Muscle of arm (tissue), 14 donors: Measurements from ENCODE around the gene KIAA0930. TPM values are rescaled to one million over a fixed set of nuclear protein-coding genes. Genes with fewer than 3 reads are reported as not detected.
A peak's percentile ranks its signal among the peaks of the same experiment; 100 is the strongest.
"Not testable (repeated sequence)": the region's sequence is repeated elsewhere in the genome, so short reads cannot be mapped to it uniquely, and the experiment has no call there.

Experiments
- DNase-seq: peaks from one replicate; pipeline ENCODE4 v3.0.0-alpha.2; 2013
- long read RNA-seq, 11 donors: transcript quantifications; one replicate each; lab custom pipeline, GENCODE V29; 2026
- polyA plus RNA-seq, 12 donors: library from polyadenylated mRNA; unstranded; fragments of 120-200 nt; gene quantifications; one replicate each; pipeline ENCODE4 v1.2.1, GENCODE V29; 2013; ENCODE audit not compliant: insufficient read length in 12 of 12

Gene KIAA0930
- polyA plus RNA-seq, result 10 to 100 TPM in 11 of 12 donors, not detected in 1; 10.9 to 42.3 (median 14.1) TPM
- long read RNA-seq, donor 1, full-length matches to known transcripts, result 9 of 9 reads
- long read RNA-seq, donor 1, partial matches to known transcripts, result 0 of 9 reads
- long read RNA-seq, donor 1, other reads (novel, unspliced or antisense), result 0 of 9 reads
- long read RNA-seq, donor 2, full-length matches to known transcripts, result 2 of 2 reads
- long read RNA-seq, donor 2, partial matches to known transcripts, result 0 of 2 reads
- long read RNA-seq, donor 2, other reads (novel, unspliced or antisense), result 0 of 2 reads
- long read RNA-seq, donor 3, result 0 reads
- long read RNA-seq, donor 4, result 0 reads
- long read RNA-seq, donor 5, full-length matches to known transcripts, result 6 of 6 reads
- long read RNA-seq, donor 5, partial matches to known transcripts, result 0 of 6 reads
- long read RNA-seq, donor 5, other reads (novel, unspliced or antisense), result 0 of 6 reads
- long read RNA-seq, donor 6, full-length matches to known transcripts, result 1 of 1 reads
- long read RNA-seq, donor 6, partial matches to known transcripts, result 0 of 1 reads
- long read RNA-seq, donor 6, other reads (novel, unspliced or antisense), result 0 of 1 reads
- long read RNA-seq, donor 7, full-length matches to known transcripts, result 4 of 4 reads
- long read RNA-seq, donor 7, partial matches to known transcripts, result 0 of 4 reads
- long read RNA-seq, donor 7, other reads (novel, unspliced or antisense), result 0 of 4 reads
- long read RNA-seq, donor 8, full-length matches to known transcripts, result 5 of 5 reads
- long read RNA-seq, donor 8, partial matches to known transcripts, result 0 of 5 reads
- long read RNA-seq, donor 8, other reads (novel, unspliced or antisense), result 0 of 5 reads
- long read RNA-seq, donor 9, full-length matches to known transcripts, result 6 of 6 reads
- long read RNA-seq, donor 9, partial matches to known transcripts, result 0 of 6 reads
- long read RNA-seq, donor 9, other reads (novel, unspliced or antisense), result 0 of 6 reads
- long read RNA-seq, donor 10, full-length matches to known transcripts, result 5 of 5 reads
- long read RNA-seq, donor 10, partial matches to known transcripts, result 0 of 5 reads
- long read RNA-seq, donor 10, other reads (novel, unspliced or antisense), result 0 of 5 reads
- long read RNA-seq, donor 11, full-length matches to known transcripts, result 6 of 6 reads
- long read RNA-seq, donor 11, partial matches to known transcripts, result 0 of 6 reads
- long read RNA-seq, donor 11, other reads (novel, unspliced or antisense), result 0 of 6 reads

- peak; percentile 58 for DNase-seq
These were observed at the start of gene KIAA0930 for GRCh38 chr22:45240810-45241631. KIAA0930 (minus strand) TSS chr22:45240894; CDS start chr22:45240703, 191 bp downstream.

DNA sequence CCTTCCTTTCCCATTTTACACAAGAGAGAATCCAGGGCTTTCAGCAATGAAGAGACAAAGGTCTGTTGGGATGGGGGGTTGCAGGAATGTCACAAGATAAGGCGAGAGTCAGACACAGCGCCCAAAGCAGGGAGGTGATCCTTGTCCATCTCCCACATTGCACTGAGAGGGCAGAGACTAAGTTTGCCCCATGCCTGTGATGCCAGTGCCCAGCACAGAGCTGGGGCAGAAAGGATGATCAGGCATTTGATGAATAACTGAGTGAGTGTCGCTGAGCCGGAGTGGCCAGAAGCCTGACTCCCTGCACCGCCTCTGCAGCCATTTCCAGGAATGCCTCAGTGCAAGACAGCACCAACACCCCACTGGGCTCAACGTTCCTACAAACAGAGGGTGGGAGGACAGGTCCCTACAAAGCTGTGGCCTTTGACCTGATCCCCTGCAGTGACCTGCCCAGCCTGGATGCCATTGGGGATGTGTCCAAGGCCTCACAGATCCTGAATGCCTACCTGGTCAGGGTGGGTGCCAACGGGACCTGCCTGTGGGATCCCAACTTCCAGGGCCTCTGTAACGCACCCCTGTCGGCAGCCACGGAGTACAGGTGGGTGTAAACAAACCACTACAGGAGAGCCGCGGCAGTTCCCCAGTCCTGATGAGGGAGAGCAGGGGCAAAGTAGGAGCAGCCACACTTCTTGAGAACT, 46.3 kb upstream of the KIAA0930 start:
- no peak for DNase-seq

DNA sequence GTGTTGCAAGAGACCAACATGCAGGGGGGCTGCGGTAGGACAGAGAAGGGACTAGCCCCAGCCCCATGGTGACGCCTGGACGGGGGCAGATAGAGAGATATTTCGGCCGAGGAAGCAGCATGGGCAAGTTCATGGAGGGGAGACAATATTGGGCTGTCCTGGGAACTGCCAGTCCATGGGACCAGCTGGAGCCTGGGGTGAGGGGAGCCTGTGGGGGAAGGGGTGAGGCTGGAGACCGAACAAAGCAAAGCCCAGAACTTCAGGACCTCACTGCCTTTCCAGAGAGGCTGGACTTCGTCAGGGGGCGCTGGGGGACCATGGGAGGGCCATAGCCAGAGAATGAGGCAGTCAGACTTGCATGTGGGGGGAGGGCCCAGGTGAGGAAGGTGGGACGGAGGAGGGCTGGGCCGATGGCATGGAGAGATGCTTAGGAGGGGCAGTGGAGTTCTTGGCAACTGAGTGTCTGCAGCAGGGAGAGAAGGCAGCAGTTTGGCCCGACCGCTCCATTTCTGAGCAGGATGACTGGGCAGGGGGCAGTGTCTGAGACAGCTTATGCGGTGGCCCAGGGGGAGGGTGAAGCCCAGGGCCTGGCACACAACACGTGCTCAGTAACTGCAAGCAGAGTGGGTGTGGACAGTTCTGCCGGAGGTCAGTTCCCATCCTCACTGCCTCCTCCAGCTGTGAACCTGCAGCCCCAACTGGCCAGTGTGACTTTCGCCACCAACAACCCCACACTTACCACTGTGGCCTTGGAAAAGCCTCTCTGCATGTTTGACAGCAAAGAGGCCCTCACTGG, 44.8 kb upstream of the KIAA0930 start:
- DNase-seq, result no peak

GRCh38 chr22:45284705-45285262, 44.1 kb upstream of the KIAA0930 start, which contains the start of gene UPK3A:
UPK3A (plus strand) TSS chr22:45284949; CDS start chr22:45285014, 65 bp downstream.
- DNase-seq, result no peak

GRCh38 chr22:45281010-45281409, 40.3 kb upstream of the KIAA0930 start:
- no peak for DNase-seq

- DNase-seq, result no peak
These were observed 39.9 kb upstream of the KIAA0930 start for GRCh38 chr22:45280587-45280980.

- DNase-seq, result no peak
These were observed 37.4 kb upstream of the KIAA0930 start for GRCh38 chr22:45278125-45278524.

DNA sequence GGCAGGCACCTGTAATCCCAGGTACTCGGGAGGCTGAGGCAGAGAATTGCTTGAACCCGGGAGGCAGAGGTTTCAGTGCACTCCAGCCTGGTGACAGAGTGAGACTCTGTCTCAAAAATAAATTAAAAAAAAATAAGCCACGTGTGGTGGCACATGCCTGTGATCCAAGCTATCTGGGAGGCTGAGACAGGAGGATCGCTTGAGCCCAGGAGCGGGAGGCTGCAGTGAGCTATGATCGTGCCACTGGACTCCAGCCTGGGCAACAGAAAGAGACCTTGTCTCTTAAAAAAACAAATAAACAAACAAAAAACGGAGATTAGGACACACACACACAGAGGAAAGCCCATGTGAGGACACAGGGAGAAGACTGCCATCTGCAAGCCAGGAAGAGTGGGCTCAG, 37.0 kb upstream of the KIAA0930 start:
- not testable (repeated sequence) for DNase-seq

- DNase-seq, result no peak
These were observed 35.9 kb upstream of the KIAA0930 start for GRCh38 chr22:45276507-45277105.

GRCh38 chr22:45273452-45274075, 32.9 kb upstream of the KIAA0930 start:
- DNase-seq, result no peak

DNA sequence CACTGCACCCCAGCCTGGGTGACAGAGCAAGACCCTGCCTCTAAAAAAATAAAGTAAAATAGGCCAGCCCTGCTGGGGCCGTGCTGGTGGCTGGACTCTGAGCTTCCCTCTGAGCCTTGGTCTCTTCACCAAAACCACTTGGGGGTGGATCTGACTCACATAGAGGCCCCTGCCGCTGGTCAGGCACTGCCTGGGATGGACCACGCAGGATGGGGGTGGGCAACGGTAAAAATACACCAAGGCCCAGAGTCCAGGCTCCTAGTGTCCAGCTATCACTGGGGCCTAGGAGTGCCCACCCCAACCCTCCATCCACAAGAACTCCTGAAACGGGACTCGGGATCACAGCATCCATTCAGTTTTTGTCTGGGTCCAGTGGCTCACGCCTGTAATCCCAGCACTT, 31.8 kb upstream of the KIAA0930 start:
- no peak for DNase-seq

DNA sequence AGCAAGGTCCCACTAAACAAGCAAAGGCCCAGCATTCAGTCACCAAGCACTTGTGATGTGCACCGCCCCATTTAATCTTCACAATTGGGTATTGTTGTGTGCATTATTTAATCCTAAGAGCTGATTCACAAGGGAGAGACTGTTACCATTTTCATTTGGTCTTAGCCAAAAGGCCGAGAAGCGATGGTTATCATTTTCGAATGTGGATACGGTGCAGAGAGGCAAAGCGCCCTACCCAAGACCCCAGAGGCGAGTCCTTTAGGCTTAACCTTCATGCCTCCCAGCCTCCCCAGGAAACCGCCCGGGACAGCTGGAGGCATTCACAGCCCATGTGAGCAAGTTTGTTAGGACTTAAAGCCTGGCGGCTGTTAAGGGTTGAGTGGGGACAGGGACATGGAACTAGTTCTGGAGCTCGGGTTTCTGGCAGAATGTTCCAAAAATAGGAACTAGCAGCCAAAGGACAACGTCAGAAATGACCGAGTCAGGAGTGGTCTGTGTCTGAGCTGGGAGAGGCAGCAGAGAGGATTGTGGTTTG, 31.0 kb upstream of the KIAA0930 start:
- DNase-seq, result peak; percentile 84

DNA sequence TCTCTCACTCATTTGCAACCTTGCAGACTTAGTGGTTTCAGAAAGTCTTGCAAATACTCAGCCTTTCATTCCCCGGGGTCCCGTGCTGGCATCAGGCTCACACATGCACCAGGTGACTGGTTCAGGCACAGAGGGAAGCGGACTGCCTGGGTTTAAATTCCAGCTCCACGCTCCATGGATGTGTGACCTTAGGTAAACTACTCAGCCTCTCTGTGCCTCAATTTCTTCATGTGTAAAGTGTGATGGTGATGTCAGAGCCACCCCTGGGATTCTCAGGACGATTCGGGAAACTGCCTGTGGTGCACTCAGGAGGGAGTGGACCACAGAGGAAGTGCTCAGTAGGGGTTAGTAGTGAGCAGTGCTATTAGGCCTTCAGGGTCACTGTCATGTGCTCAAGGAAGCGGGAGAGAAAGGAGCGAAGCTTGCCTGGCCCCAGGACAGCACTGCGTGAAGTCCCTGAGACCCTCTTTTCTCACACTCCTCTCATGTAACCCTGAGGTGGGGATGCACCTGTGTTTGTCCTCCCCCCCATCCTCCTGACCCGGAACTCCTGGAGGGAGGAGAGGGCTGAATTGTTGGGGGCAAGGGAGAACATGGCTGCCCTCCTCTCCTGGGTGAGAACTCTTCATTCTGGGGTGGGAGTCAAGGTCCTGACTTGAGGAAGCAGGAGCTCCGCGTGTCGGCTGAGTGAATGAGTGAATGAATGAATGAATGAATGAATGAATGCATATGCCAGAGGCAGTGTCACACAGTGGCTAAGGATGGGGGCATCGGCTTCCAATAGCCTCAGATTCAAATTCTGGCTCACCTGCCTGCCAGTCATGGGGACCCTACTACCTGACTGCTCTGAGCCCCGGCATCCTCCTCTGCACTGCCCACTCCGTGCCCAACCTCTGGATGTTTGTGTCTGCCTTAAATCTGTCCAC, 29.7 kb upstream of the KIAA0930 start:
- DNase-seq, result no peak

GRCh38 chr22:45268958-45269844, 28.5 kb upstream of the KIAA0930 start:
- DNase-seq, result peak; percentile 83

DNA sequence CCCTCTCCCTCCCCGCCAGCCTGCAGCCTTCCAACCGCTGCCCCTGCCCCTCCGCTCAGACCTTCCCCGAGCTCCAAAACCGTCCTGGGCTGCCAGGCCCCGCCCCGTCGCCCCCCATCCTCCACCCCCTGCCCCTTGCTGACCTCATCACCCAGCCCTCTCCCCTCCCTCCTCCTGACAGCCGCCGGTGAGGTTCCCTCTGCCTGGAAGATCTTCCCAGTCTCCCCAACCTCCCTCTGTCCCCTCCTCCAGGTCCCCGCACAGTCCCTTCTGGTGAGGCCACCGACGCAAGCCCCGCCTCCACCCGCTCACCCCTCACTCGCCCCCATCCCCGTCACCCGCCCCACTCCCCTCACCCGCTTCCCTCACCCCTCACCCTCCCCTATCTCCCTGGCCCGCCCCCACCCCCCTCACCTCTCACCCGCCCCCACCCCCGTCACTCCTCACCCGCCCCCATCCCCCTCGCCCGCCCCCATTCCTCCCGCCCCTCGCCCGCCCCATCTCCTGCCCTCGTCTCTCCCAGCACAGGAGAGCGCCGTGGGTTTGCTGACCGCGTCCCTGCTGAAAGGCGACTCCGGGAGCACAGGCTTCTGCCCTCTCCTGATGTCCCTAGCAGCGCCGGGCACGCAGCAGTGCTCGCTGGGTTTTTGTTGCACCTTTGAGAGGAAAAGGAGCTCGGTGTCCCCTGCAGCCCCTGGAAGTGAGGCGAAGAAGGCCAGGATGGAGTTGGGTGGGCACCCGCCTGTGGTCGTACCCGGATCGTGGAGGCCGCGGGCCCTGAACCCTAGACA, 27.7 kb upstream of the KIAA0930 start:
- peak; percentile 40 for DNase-seq
